ENCODE results near the gene BCKDHB.

The BCKDHB gene

DNA sequence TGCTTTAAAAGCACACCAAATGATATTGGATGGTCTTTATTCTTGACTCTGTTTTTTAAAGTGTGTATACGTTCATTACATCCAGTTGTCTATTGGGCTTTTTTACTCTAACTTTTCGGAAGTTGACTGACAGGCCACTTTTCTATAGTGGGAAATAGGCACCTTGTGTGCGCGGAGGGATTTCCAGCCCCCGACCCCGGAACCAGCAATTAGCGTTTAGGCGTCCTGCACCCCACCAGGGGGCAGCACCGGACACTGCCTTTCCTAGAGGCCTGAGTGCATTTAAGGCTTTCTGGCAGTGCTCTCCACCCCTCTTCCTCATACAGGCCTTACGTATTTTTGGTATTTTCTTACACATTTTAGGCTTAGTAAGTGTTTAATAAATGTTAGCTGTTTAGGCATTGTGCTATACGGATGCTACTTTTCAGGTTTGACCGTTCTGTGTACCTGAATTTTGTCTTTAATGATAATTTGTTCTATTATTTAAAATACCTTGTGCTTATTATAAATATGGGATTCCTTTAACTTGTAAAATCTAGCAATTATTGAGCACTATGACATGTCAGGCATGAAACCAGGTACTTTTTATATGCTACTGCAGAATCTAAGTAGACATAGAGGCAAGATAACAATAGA lies 231.8 kb downstream of the BCKDHB start:
- DNase-seq (ENCODE audit: extremely low spot score), result peak; percentile 60
- peak; percentile 80 for TF ChIP-seq PKNOX1 (IDR thresholded peaks at IDR 0.05)
- no peak for TF ChIP-seq ZNF384 (IDR thresholded peaks at IDR 0.05)
- no peak for TF ChIP-seq HDGF (IDR thresholded peaks at IDR 0.05; ENCODE audit: borderline replicate concordance)
- ChIA-PET CTCF (interaction anchor here (0.7 to 0.8 kb wide), 2 partner anchors 47 to 239 kb away, joined by 3 to 4 read pairs; no protein-coding TSS in a partner anchor), POLR2A (no interaction called here)

DNA sequence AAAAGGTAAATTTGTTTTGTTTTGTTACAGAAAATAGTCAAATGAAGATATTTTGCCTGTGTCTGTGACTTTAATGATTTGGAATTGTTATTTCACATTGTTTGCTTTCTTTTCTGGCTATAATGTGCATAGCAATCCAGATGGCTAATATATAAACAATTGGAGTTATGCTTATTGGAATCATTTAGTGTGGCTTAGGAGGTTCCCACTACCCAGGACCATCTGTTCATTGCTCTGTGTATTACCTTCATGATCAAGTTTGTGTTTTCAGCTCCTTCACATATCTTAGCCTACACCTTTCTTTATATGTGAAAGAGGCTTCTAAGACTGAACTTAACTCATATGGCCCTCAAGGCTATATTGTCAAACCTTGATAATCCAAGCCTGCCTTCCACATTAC lies 232.9 kb downstream of the BCKDHB start:
- no peak for DNase-seq (ENCODE audit: extremely low spot score)
- no peak for TF ChIP-seq ARNT (IDR thresholded peaks at IDR 0.05)
- no peak for TF ChIP-seq NFRKB (IDR thresholded peaks at IDR 0.05)
- no peak for TF ChIP-seq ZNF384 (IDR thresholded peaks at IDR 0.05)
- TF ChIP-seq PKNOX1 (IDR thresholded peaks at IDR 0.05), result no peak
- CTCF ChIA-PET, result no interaction called here
- POLR2A ChIA-PET, result no interaction called here

- TF ChIP-seq PKNOX1 (IDR thresholded peaks at IDR 0.05) (no peak), ARNT (IDR thresholded peaks at IDR 0.05) (no peak), NFRKB (IDR thresholded peaks at IDR 0.05) (no peak)
- no peak for DNase-seq (ENCODE audit: extremely low spot score)
- ChIA-PET CTCF (interaction anchor here (0.5 kb wide), 1 partner anchor 10 kb away, joined by 6 read pairs; no protein-coding TSS in a partner anchor), POLR2A (no interaction called here)
Observed at GRCh38 chr6:80340280-80340679, 233.8 kb downstream of the BCKDHB start.

GRCh38 chr6:80340686-80341085 lies 234.2 kb downstream of the BCKDHB start:
- TF ChIP-seq BHLHE40 (IDR thresholded peaks at IDR 0.05; ENCODE audit: borderline replicate concordance) (no peak), ZNF384 (IDR thresholded peaks at IDR 0.05) (no peak), FOXA1 (IDR thresholded peaks at IDR 0.05) (no peak), ELF4 (IDR thresholded peaks at IDR 0.05) (no peak), SP1 (IDR thresholded peaks at IDR 0.05) (no peak), TARDBP (IDR thresholded peaks at IDR 0.05) (no peak), SUZ12 (IDR thresholded peaks at IDR 0.05) (no peak), CTBP1 (IDR thresholded peaks at IDR 0.05; ENCODE audit: borderline replicate concordance) (no peak), HDGF (IDR thresholded peaks at IDR 0.05; ENCODE audit: borderline replicate concordance) (no peak), NFRKB (IDR thresholded peaks at IDR 0.05) (no peak), ARNT (IDR thresholded peaks at IDR 0.05) (no peak), FOXM1 (IDR thresholded peaks at IDR 0.05; ENCODE audit: borderline replicate concordance) (no peak), FOXK2 (IDR thresholded peaks at IDR 0.05) (no peak), LEF1 (IDR thresholded peaks at IDR 0.05; ENCODE audit: borderline replicate concordance) (no peak), PKNOX1 (IDR thresholded peaks at IDR 0.05) (no peak), L3MBTL2 (conservative IDR thresholded peaks at IDR 0.05) (no peak)
- no peak for DNase-seq (ENCODE audit: extremely low spot score)
- CTCF ChIA-PET, result interaction anchor here (0.5 kb wide), 1 partner anchor 9 kb away, joined by 6 read pairs; no protein-coding TSS in a partner anchor
- POLR2A ChIA-PET, result no interaction called here

DNA sequence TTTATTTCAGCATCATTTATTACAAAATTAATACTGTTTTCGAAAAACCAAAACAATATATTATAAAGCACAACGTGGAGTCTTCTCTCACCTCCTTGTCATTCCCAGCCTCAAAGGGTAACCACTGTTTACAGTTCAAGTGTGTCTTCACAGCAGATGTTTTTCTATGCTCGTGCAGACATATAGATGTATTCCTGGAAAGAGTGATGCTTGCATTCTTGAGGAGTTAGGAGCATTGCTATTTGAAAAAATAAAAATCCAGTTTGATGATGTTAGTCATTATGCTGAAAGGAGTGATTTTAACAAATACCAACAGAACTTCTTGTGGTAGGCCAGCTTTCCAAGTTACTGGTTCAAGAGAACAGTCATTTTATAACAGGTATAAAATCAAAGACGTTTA lies 234.9 kb downstream of the BCKDHB start:
- DNase-seq (ENCODE audit: extremely low spot score), result no peak
- TF ChIP-seq PKNOX1 (IDR thresholded peaks at IDR 0.05) (no peak), LEF1 (IDR thresholded peaks at IDR 0.05; ENCODE audit: borderline replicate concordance) (no peak), CTBP1 (IDR thresholded peaks at IDR 0.05; ENCODE audit: borderline replicate concordance) (no peak), BHLHE40 (IDR thresholded peaks at IDR 0.05; ENCODE audit: borderline replicate concordance) (no peak), FOXM1 (IDR thresholded peaks at IDR 0.05; ENCODE audit: borderline replicate concordance) (no peak), FOXA1 (IDR thresholded peaks at IDR 0.05) (no peak), TARDBP (IDR thresholded peaks at IDR 0.05) (no peak), NFRKB (IDR thresholded peaks at IDR 0.05) (no peak), FOXK2 (IDR thresholded peaks at IDR 0.05) (no peak), ZNF384 (IDR thresholded peaks at IDR 0.05) (no peak), ELF4 (IDR thresholded peaks at IDR 0.05) (no peak), SUZ12 (IDR thresholded peaks at IDR 0.05) (no peak)
- ChIA-PET CTCF (no interaction called here), POLR2A (no interaction called here)

DNA sequence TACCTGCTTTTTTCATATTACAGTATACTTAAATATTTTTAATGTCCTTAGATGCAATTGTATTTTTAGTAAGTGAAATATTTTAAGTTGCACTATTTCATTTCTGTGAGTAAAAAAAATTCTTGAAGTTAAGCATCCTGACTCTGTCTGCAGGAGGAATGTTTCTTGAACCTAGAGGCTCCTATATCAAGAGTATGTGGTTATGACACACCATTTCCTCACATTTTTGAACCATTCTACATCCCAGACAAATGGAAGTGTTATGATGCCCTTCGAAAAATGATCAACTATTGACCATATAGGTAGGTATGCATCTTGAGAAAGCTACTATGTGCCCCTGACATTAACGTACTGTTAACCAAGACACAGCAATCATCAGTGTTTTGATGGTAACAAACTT lies 237.0 kb downstream of the BCKDHB start:
- no peak for TF ChIP-seq BHLHE40 (IDR thresholded peaks at IDR 0.05; ENCODE audit: borderline replicate concordance)
- no peak for TF ChIP-seq SP1 (IDR thresholded peaks at IDR 0.05)
- no peak for TF ChIP-seq ELF4 (IDR thresholded peaks at IDR 0.05)
- TF ChIP-seq PKNOX1 (IDR thresholded peaks at IDR 0.05), result no peak
- no peak for TF ChIP-seq SUZ12 (IDR thresholded peaks at IDR 0.05)
- no peak for TF ChIP-seq LEF1 (IDR thresholded peaks at IDR 0.05; ENCODE audit: borderline replicate concordance)
- TF ChIP-seq FOXA1 (IDR thresholded peaks at IDR 0.05), result no peak
- TF ChIP-seq FOXM1 (IDR thresholded peaks at IDR 0.05; ENCODE audit: borderline replicate concordance), result no peak
- TF ChIP-seq L3MBTL2 (conservative IDR thresholded peaks at IDR 0.05), result no peak
- no peak for TF ChIP-seq CTBP1 (IDR thresholded peaks at IDR 0.05; ENCODE audit: borderline replicate concordance)
- no peak for TF ChIP-seq FOXK2 (IDR thresholded peaks at IDR 0.05)
- TF ChIP-seq TARDBP (IDR thresholded peaks at IDR 0.05), result no peak
- TF ChIP-seq HDGF (IDR thresholded peaks at IDR 0.05; ENCODE audit: borderline replicate concordance), result no peak
- TF ChIP-seq ZNF384 (IDR thresholded peaks at IDR 0.05), result no peak
- TF ChIP-seq NFRKB (IDR thresholded peaks at IDR 0.05), result no peak
- no peak for TF ChIP-seq ARNT (IDR thresholded peaks at IDR 0.05)
- CTCF ChIA-PET, result no interaction called here

More for the DNA sequence above, 237.0 kb downstream of the BCKDHB start:
- POLR2A ChIA-PET, result no interaction called here
- DNase-seq (ENCODE audit: extremely low spot score), result no peak
